Adrenal gland (tissue), 12 donors: Measurements from ENCODE around the gene DVL3. TPM values are rescaled to one million over a fixed set of nuclear protein-coding genes. Genes with fewer than 3 reads are reported as not detected.
"Not testable (repeated sequence)": the region's sequence is repeated elsewhere in the genome, so short reads cannot be mapped to it uniquely, and the experiment has no call there.

Source experiments
- DNase-seq, 7 donors: peaks; one replicate each; pipeline ENCODE4 v3.0.0-alpha.2; 2019 to 2020
- H3K27ac ChIP-seq, 5 donors: fragments of 200-600 bp; sonication (generic) in 4 of 5; 1 replicate in 3 of 5; 2 replicates in 2 of 5; pipeline versions ENCODE4 v1.5.1 to v1.8.0; 2016 to 2020; ENCODE audit warnings: mild to moderate bottlenecking in 1 of 5
- H3K27me3 ChIP-seq: fragments of 200-600 bp; 2 replicates; pipeline ENCODE4 v1.8.0; 2021
- H3K36me3 ChIP-seq, 2 donors: fragments of 200-600 bp; replicated peaks in 1 of 2; 1 replicate in 1 of 2; 2 replicates in 1 of 2; pipeline versions ENCODE4 v1.5.1 to v1.8.0; 2018 to 2022
- H3K4me1 ChIP-seq, 2 donors: fragments of 200-600 bp; replicated peaks in 1 of 2; 1 replicate in 1 of 2; 2 replicates in 1 of 2; pipeline versions ENCODE4 v1.5.1 to v1.8.0; 2018 to 2021
- H3K4me3 ChIP-seq, 4 donors: fragments of 200-600 bp; sonication (generic) in 3 of 4; one replicate each; pipeline ENCODE4 v1.5.1; 2016 to 2018
- H3K9me3 ChIP-seq, 3 donors: fragments of 200-600 bp; sonication (generic) in 1 of 3; replicated peaks in 1 of 3; 1 replicate in 2 of 3; 2 replicates in 1 of 3; pipeline versions ENCODE4 v1.5.1 to v1.8.0; 2016 to 2021
- POLR2A ChIP-seq, 2 donors: fragments of 450-650 bp; IDR thresholded peaks; one replicate each; pipeline ENCODE4 v1.6.1; 2017; ENCODE audit warnings: antibody characterized with exemption in 2 of 2, mild to moderate bottlenecking in 2 of 2, moderate library complexity in 1 of 2
- WGBS, 4 donors: extraction: QIAGEN DNeasy Blood & Tissue Kit in 2 of 4; methylation state at CpG; one replicate each; pipeline versions ENCODE4 v1.1.5 to v1.1.7; 2013 to 2017; 5-methylcytosine and 5-hydroxymethylcytosine counted together
- intact Hi-C, 2 donors: fragments of 100-400 bp; cut with DNase I; formaldehyde crosslinking; loops; one replicate each; pipeline versions ENCODE4 v1.14.1 to v1.15.0; 2022 to 2023
- polyA plus RNA-seq, 3 donors: library from polyadenylated mRNA; stranded (reverse); fragments of 200-250 nt in 2 of 3; fragments of 350-450 nt in 1 of 3; fragmentation: Illumina TruSeq in 1 of 3; extraction: RNeasy Lipid Tissue Mini Kit (QIAGEN cat#74804) in 1 of 3; gene quantifications; one replicate each; pipeline ENCODE4 v1.2.3, GENCODE V29; 2013 to 2014
- total RNA-seq, 9 donors: library from RNA; depleted of rRNA in 4 of 9; stranded (reverse); fragments of >200 nt in 4 of 9; fragments of 120-200 nt in 1 of 9; fragmentation: NEBNext Ultra II Directional in 1 of 9; extraction: Animal tissue kit (Norgen Biotek cat#: 25700) in 1 of 9; gene quantifications; one replicate each; pipeline versions ENCODE4 v1.1.0 to v1.2.4, GENCODE V29; 2013 to 2023
- TF ChIP-seq, protein P1 (sequence below), 6 experiments: fragments of 450-650 bp in 4 of 6; fragments of 200-600 bp in 2 of 6; sonication (generic) in 1 of 6; IDR thresholded peaks; 1 replicate in 5 of 6; 2 replicates in 1 of 6; pipeline versions ENCODE4 v1.5.1 to v1.8.0; 2016 to 2021; ENCODE audit warnings: antibody characterized with exemption in 6 of 6, mild to moderate bottlenecking in 2 of 6, moderate library complexity in 1 of 6
- donor health status: healthy with polysubstance abuse.
- donor health status: Bipolar disorder and iron deficiency.
- donor health status: DM: yes; HTN: yes; CAD: no.
- donor health status: DM: no; HTN: no; CAD: no.
- donor health status: DM: no; HTN: no; CAD: no.
- donor health status: DM: yes; HTN: yes; CAD: no.

The DVL3 gene
- total and polyA plus RNA-seq, 12 donors = 34.1 to 94.1 (median 65.6) TPM

- no peaks in the 10 kb centered on the region for H3K27me3 ChIP-seq
- no peak overlapping the region for H3K4me3 ChIP-seq
- H3K27ac ChIP-seq = no peak overlapping the region
- WGBS, 4 donors = 87 to 90% (median 89%) methylated on average over 6 of the region's 6 CpGs
- H3K36me3 ChIP-seq = no peaks in the 10 kb centered on the region
- intact Hi-C loops = loop anchor here in 1 of 2 donors (10.0 kb wide), 1 partner anchor 73 kb away; no protein-coding TSS in a partner anchor
- H3K4me1 ChIP-seq = no peaks in the 10 kb centered on the region
- H3K9me3 ChIP-seq = no peaks in the 10 kb centered on the region
- no peak for DNase-seq
- TF ChIP-seq, protein P1, sequence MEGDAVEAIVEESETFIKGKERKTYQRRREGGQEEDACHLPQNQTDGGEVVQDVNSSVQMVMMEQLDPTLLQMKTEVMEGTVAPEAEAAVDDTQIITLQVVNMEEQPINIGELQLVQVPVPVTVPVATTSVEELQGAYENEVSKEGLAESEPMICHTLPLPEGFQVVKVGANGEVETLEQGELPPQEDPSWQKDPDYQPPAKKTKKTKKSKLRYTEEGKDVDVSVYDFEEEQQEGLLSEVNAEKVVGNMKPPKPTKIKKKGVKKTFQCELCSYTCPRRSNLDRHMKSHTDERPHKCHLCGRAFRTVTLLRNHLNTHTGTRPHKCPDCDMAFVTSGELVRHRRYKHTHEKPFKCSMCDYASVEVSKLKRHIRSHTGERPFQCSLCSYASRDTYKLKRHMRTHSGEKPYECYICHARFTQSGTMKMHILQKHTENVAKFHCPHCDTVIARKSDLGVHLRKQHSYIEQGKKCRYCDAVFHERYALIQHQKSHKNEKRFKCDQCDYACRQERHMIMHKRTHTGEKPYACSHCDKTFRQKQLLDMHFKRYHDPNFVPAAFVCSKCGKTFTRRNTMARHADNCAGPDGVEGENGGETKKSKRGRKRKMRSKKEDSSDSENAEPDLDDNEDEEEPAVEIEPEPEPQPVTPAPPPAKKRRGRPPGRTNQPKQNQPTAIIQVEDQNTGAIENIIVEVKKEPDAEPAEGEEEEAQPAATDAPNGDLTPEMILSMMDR (IDR thresholded peaks at IDR 0.05) = no peak
- TF ChIP-seq POLR2A (IDR thresholded peaks at IDR 0.05) = no peak
These were observed 37.5 kb upstream of the DVL3 start for GRCh38 chr3:184117636-184118035.

DNA sequence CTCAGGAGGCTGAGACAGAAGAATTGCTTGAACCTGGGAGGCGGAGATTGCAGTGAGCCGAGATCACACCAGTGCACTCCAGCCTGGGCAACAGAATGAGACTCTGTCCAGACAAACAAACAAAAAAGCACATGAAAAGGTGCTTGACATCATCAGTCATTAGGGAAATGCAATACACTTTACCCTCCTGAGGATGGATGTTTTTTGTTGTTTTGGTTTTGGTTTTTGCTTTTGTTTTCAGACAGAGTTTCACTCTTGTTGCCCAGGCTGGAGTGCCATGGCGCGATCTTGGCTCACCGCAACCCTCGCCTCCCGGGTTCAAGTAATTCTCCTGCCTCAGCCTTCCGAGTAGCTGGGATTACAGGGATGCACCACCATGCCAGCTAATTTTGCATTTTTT, 34.1 kb upstream of the DVL3 start:
- H3K27me3 ChIP-seq, H3K4me3 ChIP-seq, H3K27ac ChIP-seq, H3K4me1 ChIP-seq, intact Hi-C loops, DNase-seq, H3K9me3 ChIP-seq, H3K36me3 ChIP-seq: not testable (repeated sequence)
- WGBS, 4 donors = 93 to 98% (median 96%) methylated on average over 8 of the region's 8 CpGs

- Histone ChIP-seq H3K27me3 (no peaks in the 10 kb centered on the region), H3K4me3 (no peak overlapping the region), H3K27ac (no peak overlapping the region), H3K4me1 (no peaks in the 10 kb centered on the region), H3K9me3 (no peaks in the 10 kb centered on the region), H3K36me3 (no peaks in the 10 kb centered on the region)
- DNase-seq = no peak
- intact Hi-C loops = no loop called here
- WGBS, 4 donors = 67 to 82% (median 73%) methylated on average over 3 of the region's 3 CpGs
- TF ChIP-seq POLR2A (IDR thresholded peaks at IDR 0.05) = no peak
- TF ChIP-seq, protein P1 (IDR thresholded peaks at IDR 0.05) = no peak
These were observed 29.2 kb upstream of the DVL3 start for GRCh38 chr3:184126006-184126405.

DNA sequence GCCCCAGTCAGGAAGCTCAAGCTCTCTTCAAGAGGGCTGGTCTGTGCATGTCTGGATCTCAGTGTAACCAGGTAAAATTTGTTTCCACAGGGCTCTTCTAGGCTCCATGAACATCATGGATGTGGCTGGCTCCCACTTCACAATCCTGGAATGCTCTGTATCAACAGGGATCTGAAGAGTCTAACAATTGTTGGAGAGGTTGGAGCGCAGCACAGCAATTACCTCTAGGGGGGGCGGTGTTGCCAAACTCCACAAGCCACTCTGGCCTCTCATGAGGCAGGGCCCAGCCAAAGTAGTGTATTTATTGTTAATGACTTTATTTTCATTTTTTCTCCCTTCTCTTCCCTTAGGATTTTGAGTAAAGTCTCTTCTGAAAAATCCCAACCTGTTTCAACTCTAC, 26.2 kb upstream of the DVL3 start:
- intact Hi-C loops = no loop called here
- Histone ChIP-seq H3K9me3 (no peaks in the 10 kb centered on the region), H3K36me3 (no peaks in the 10 kb centered on the region), H3K4me3 (no peak overlapping the region), H3K27me3 (no peaks in the 10 kb centered on the region), H3K4me1 (no peaks in the 10 kb centered on the region), H3K27ac (no peak overlapping the region)
- TF ChIP-seq, protein P1 (IDR thresholded peaks at IDR 0.05) = no peak
- TF ChIP-seq POLR2A (IDR thresholded peaks at IDR 0.05) = no peak
- DNase-seq = peak in 4 of 7 donors; percentile 25 to 42 (median 38)
- 36 to 53% (median 41%) methylated on average over 2 of the region's 2 CpGs for WGBS, 4 donors

DNA sequence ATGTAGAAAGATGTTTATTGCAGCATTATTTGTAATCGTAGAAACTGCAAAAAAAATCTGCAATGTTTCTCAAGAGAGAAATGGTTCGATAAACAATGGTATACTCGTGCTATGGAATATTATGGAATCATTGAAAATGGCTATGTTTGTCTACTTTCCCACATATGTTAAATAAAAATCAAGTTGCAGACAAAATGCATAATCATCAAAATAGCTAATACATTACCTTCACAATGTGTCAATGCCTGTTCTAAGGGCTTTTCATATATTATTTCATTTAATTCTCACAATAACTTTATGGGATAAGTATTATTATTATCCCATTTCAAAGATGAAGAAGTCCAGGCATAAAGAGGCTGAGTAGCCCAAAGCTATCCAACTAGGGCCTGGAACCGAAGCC, 22.2 kb upstream of the DVL3 start:
- no peak for DNase-seq
- Histone ChIP-seq H3K4me3 (no peak overlapping the region), H3K9me3 (no peaks in the 10 kb centered on the region), H3K27me3 (no peaks in the 10 kb centered on the region), H3K4me1 (peaks cover 7 to 16% of the 10 kb centered on the region in 2 donors), H3K27ac (no peak overlapping the region), H3K36me3 (peaks cover 0 to 8% of the 10 kb centered on the region in 2 donors)
- TF ChIP-seq, protein P1 (IDR thresholded peaks at IDR 0.05) = no peak
- 87 to 93% (median 91%) methylated on average over 4 of the region's 4 CpGs for WGBS, 4 donors
- intact Hi-C loops = loop anchor here in 1 of 2 donors (10.0 kb wide), 2 partner anchors 118 to 238 kb away; partner anchors contain the start of gene ABCC5
